HL-60/S4 treated with phorbol 12-myristate 13-acetate at 8.2 ng/mL for 4 days and 3 days (cell line): ENCODE data around the gene SIRT2.

ENCODE experiments used
- in situ Hi-C: fragments of 300-500 bp; cut with MboI; formaldehyde crosslinking; loops from 2 replicates; pipeline ENCODE4 v1.15.0; 2022; ENCODE audit warnings: low sequenced_read_pairs

SIRT2 gene

GRCh38 chr19:38920602-38921419 is 21.4 kb upstream of the SIRT2 start:
- in situ Hi-C loops: loop anchor here (25.0 kb wide), 1 partner anchor 509 kb away; the partner anchor contains the start of gene FAM98C

GRCh38 chr19:38919837-38920601 is 20.6 kb upstream of the SIRT2 start:
- in situ Hi-C loops: loop anchor here (25.0 kb wide), 1 partner anchor 508 kb away; the partner anchor contains the start of gene FAM98C

GRCh38 chr19:38918526-38918925 is 19.1 kb upstream of the SIRT2 start:
- in situ Hi-C loops: loop anchor here (25.0 kb wide), 1 partner anchor 506 kb away; the partner anchor contains the start of gene FAM98C

GRCh38 chr19:38917921-38918491 is 18.6 kb upstream of the SIRT2 start:
- in situ Hi-C loops: loop anchor here (25.0 kb wide), 1 partner anchor 506 kb away; the partner anchor contains the start of gene FAM98C

GRCh38 chr19:38917516-38917915 is 18.1 kb upstream of the SIRT2 start:
- in situ Hi-C loops: loop anchor here (25.0 kb wide), 1 partner anchor 505 kb away; the partner anchor contains the start of gene FAM98C

- in situ Hi-C loops: loop anchor here (25.0 kb wide), 1 partner anchor 503 kb away; the partner anchor contains the start of gene FAM98C
Observed at GRCh38 chr19:38915329-38916321, 16.2 kb upstream of the SIRT2 start.

GRCh38 chr19:38913958-38914357 is 14.5 kb upstream of the SIRT2 start:
- in situ Hi-C loops: loop anchor here (25.0 kb wide), 1 partner anchor 502 kb away; the partner anchor contains the start of gene FAM98C

DNA sequence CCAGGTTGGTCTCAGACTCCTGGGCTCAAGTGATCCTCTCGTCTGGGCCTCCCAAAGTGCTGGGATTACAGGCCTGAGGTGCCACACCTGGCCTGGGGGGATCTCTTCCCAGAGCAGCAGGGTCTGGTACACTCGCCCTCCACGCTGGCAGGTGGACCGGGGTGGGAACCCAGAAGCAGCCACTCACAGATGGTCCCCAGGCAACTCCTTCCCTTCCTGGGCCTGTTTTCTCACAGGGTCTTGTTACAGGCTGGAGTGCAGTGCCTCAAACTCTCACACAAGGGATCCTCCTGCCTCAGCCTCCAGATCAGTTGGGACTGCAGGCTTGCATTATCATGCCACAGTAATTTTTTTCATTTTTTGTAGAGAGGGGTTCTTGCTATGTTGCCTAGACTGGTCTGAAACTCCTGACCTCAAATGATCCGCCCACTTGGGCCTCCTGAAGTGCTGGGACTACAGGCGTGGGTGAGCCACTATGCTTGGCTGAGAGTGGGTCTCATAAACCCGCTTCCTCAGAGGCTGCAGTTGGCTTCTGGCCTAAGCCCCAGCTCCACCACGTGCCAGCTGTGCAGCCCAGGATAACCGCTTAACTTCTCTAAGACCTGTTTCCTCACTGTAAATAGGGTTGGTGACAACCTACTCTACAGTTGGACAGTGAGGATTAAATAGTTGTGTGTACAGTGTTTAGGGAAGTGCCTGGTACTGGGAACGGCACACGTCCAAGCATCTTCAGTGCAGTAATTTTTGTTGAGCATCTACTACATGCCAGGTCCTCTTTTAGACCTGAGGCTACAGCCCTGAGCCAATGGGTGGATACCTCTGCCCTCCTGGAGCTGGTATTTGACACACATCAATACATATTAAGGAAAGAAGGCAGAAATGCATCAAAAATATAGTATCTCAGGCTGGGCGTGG is 13.4 kb upstream of the SIRT2 start:
- in situ Hi-C loops: loop anchor here (25.0 kb wide), 1 partner anchor 501 kb away; the partner anchor contains the start of gene FAM98C

DNA sequence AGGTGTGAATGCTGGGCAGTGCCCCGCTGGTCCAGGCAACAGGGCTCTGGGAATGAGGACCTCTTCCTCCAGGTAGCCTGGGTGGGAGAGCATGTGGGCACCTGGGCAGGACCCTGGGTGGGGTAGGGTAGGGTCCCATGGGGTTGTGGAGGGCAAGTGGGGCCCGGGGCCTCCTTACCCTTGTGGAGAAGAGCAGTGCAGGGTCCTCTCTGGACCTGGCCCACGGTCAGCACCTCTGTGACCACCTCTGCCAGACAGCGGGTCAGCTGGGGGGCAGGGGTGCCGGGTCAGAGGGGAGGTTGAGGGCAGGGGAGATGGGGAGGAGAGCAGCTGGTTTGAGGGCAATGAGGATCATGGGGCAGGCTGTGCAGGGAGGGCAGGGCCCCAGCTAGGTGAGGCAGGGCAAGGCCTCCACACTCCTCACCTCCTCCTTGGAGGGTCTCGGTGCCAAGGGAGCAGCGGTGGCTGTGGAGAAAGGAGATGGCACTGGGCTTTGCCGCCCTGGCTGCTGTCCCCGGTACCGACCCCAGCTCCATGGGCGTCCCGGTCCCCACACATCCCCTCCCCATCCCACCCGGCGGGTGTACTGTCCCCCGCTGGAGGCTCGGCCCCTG is 12.1 kb upstream of the SIRT2 start:
- in situ Hi-C loops: loop anchor here (25.0 kb wide), 1 partner anchor 499 kb away; the partner anchor contains the start of gene FAM98C

DNA sequence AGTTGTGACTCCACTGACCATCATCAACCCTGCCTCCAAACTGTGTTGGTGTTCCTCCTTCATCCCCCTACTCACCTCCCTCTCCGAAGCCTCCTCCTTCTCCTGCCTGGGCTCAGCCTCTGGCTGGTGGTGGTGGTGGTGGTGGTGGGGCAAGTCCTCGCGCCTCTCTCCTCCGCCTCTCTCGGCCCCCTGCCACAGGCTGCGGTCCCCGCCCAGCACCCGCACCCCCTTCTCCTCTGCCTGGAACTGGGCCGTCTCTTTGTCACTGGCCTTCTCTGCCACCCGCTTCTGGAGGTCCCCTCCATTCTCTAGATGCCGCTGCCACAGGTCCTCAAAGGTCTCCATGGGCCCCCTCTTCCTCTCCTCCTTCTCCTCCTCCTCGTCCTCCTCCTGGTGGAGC is 11.1 kb upstream of the SIRT2 start:
- in situ Hi-C loops: loop anchor here (25.0 kb wide), 1 partner anchor 498 kb away; the partner anchor contains the start of gene FAM98C

DNA sequence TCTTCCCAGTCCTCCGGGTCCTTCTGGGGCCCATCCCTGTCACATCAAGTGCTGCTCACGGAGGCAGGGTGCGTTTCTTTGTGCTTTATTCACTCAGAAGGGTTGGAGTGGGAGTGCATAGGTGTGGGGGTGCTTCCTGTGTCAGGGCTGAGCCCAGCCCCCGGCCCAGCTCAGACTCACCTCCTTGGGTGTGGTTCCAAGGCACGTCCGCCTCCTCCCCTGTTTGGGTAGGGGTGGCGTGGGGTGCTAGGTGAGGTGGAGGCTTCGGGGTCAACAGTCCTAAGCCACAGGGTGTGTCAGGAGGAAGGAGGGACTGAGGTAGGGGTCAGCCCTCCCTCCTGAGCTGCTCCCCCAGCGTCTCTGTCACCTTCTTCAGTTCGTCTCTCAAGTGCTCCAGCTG is 9.5 kb upstream of the SIRT2 start:
- in situ Hi-C loops: loop anchor here (25.0 kb wide), 1 partner anchor 497 kb away; the partner anchor contains the start of gene FAM98C

GRCh38 chr19:38907670-38908069 is 8.3 kb upstream of the SIRT2 start:
- in situ Hi-C loops: loop anchor here (25.0 kb wide), 1 partner anchor 495 kb away; the partner anchor contains the start of gene FAM98C

DNA sequence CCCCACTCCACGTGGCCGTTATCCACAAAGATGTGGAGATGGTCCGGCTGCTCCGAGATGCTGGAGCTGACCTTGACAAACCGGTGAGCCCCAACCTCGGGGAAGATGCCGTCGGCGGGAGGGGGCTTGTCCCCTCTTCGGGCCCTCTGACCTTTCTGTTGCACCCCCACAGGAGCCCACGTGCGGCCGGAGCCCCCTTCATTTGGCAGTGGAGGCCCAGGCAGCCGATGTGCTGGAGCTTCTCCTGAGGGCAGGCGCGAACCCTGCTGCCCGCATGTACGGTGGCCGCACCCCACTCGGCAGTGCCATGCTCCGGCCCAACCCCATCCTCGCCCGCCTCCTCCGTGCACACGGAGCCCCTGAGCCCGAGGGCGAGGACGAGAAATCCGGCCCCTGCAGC is 7.8 kb upstream of the SIRT2 start:
- in situ Hi-C loops: loop anchor here (25.0 kb wide), 1 partner anchor 495 kb away; the partner anchor contains the start of gene FAM98C

DNA sequence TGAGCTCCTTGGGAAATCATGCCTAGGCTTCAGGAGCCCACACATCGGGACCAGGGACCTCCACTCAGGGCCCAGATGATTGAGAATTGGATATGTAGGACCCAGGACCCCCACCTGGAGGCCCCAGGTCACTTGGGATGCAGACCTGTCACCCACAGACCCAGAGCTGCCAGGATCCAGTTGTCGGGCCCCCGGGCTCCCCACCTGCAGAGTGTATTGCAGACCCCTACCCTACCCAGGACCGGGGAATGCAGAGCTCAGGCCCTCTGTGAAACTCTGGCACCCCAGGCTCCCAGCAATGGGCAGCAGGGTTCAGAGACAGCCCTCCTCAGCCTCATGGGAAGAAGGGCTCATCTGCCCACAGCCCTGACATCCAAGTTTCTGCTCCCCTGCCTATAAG is 6.2 kb upstream of the SIRT2 start:
- in situ Hi-C loops: loop anchor here (25.0 kb wide), 1 partner anchor 493 kb away; the partner anchor contains the start of gene FAM98C

GRCh38 chr19:38904581-38905539 is 5.4 kb upstream of the SIRT2 start:
- in situ Hi-C loops: loop anchor here (25.0 kb wide), 1 partner anchor 493 kb away; the partner anchor contains the start of gene FAM98C

- in situ Hi-C loops: loop anchor here (25.0 kb wide), 1 partner anchor 489 kb away; the partner anchor contains the start of gene FAM98C
Observed at GRCh38 chr19:38901683-38902082, 2.3 kb upstream of the SIRT2 start.
